NCI-H146 (cell line): ENCODE results near the gene BCAR1.
"Not testable (repeated sequence)": the region's sequence is repeated elsewhere in the genome, so short reads cannot be mapped to it uniquely, and the experiment has no call there.

Experiments
- DNase-seq: peaks from one replicate; lab custom pipeline; 2025; lab: John Stamatoyannopoulos, UW

The BCAR1 gene

DNA sequence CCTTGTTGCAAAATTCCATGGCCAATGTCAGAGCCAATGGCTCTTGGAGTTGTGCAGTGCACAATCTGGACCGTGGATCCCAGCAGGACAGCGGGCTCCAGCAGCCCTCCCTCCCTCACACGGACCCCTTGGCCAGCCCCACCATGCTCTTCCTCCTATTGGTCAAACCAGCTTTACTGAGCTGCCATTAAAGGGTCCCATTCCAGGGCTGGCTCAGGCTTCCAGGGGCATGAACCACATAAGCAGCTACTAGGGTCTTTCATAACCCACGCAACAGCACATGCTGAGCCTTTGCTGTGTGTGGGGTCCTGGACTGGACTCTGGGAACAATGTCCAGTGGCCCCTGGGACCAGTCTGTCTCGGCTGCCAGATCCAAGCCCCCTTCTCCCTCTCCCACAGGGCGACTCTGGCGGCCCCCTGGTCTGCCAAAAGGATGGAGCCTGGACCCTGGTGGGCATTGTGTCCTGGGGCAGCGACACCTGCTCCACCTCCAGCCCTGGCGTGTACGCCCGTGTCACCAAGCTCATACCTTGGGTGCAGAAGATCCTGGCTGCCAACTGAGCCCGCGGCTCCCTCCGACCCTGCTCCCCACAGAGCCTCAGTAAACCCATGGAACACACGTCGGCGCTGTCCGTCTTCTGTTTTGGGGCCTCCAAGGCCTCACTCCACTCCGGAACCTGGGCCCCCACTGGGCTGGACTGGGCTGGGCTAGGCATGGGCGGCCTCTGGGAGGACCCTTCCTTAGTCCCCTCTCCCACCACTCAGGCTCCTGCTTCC is 26.9 kb downstream of the BCAR1 start:
- no peak for DNase-seq

DNA sequence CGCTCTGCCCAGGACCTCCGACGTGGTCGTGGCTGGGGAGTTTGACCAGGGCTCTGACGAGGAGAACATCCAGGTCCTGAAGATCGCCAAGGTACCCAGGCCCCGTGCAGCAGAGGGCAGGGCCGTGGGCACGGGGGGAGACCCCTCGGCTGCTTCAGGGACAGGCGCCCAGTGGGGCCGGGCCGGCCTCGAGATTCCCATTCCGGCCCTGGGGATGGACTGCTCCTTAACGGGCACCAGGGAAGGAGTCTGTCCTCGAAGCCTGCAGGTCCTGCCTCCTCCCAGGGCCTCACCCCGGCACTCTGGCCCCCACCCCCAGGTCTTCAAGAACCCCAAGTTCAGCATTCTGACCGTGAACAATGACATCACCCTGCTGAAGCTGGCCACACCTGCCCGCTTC is 28.3 kb downstream of the BCAR1 start:
- DNase-seq, result not testable (repeated sequence)

DNA sequence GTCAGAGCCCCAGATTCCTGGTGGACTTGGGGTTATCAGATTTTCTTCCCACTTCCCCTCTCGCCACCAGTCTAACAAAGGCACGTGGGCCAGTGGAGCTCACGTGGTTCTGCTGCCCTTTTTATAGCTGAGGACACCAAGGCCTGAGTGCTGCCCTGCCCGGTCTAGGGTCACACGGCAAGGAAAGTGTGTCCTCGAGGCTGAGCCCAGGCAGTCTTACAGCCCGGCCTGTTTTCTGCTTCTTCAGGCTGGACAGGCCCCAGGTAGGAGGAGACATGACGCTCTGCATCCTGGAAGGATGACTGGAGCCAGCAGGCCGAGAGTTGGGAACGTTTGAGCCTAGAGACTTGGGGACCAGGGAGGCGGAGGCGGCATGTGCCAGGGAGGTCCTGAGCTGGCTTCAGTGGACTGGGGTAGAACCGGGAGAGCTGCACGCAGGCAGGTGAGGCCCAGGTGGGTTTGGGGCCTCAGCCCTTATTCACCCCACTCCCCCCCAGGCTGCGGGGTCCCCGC is 29.1 kb downstream of the BCAR1 start:
- no peak for DNase-seq

DNA sequence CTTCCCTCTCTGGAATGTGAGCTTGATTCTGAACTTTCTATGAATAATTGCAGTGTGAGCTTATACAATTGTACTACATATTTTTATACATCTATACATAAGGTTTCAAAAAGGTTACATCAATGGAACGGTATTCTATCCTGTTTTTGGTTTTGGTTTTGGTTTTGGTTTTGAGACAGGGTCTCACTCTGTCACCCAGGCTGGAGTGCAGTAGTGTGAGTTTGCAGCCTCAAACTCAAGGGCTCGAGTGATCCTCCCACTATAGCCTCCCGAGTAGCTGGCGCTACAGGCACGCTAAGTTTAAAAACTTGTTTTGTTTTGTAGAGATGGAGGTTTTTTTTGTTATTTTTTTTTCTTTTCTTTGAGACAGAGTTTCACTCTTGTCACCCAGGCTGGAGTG is 31.6 kb downstream of the BCAR1 start:
- no peak for DNase-seq

DNA sequence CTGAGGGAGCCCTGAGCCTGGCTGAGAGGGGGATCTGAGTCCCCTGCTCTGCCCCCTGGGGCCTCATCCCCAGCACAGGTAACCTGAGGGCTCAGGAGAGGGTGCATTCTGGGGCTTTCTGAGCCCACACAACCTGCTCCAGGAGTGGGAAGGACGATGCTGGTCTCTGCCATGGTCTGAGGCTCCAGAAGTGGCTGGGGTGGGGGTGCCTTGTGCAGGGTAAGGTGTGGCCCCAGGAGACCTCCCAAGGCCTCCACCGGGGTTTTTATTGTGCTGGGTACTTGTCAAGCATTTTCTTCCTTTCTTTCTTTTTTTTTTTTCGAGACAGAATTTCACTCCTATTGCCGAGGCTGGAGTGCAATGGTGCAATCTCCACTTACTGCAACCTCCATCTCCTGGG is 32.3 kb downstream of the BCAR1 start:
- no peak for DNase-seq

DNA sequence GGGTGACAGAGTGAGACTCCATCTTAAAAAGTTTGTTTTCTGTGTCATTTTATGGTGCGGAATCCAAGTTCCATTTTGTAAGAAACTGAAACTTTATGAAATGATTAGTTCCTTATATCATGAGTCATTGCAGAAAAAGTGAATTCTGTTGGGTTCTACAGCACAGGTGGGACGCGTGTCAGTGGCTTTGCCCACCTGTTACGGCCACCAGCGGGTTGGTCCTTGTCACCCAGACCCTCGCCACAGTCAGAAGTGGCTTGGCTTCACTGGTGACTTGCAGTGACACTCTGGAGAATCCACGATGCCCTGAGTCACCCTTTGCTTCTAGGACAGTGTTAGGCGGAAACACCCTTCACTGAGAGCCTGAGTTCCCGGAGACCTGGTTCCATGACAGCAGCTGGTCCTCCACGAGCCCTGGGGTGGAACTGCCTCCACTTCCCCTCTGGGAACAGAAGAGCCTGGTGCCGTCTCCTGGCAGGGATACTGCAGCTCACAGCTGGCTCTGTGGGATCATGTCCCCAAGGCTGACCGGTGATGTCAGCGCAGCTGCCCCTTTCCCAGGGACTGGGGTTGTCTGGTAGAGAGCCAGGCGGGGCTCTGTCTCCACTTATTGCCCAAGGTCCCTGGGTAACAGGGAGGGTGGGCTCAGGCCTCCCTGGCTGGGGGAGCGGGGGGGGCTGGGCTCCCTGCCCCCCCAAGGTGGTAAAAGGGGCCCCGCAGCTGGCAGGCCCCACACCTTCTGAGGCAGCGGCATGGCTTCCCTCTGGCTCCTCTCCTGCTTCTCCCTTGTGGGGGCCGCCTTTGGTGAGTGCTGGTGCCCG is 33.0 kb downstream of the BCAR1 start, which contains the start of gene CTRB1:
Gene CTRB1 (plus strand): TSS at position 733 of the 821 bp plus-strand sequence. CDS start 20 bp downstream, at position 753.
- no peak for DNase-seq

DNA sequence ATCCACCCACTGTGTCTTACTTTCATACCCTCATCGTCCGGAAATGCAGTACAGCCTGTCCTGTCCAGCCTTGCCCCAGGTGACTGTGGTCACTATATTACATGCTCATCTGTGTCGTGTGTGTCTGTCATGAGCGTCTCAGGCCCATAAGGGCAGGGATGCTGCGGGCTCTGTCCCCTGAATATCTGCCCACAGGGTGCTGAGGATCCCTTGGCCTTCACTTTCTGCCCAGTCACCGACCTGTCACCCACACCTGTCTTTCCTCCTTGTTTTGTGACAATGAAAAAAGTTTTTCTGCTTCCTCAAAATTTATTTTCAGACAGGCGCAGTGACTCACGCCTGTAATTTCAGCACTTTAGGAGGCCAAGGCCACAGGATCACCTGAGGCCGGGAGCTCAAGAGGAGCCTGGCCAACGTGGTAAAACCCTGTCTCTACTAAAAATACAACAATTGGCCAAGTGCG is 34.0 kb downstream of the BCAR1 start:
- no peak for DNase-seq

DNA sequence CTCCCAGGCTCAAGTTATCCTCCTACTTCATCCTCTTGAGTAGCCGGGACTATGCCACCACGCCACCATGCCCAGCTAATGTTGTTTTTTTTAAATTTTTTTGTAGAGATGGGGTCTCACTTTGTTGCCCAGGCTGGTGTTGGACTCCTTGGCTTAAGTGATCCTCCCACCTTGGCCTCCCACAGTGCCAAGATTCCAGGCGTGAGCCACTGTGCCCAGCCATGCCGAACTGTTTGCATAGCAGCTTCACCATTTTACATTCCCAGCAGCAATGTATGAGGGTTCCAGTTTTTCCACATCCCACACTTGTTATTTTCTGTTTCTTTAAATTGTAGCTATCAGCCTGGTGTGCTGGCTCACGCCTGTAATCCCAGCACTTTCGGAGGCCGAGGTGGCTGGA is 34.8 kb downstream of the BCAR1 start:
- no peak for DNase-seq

DNA sequence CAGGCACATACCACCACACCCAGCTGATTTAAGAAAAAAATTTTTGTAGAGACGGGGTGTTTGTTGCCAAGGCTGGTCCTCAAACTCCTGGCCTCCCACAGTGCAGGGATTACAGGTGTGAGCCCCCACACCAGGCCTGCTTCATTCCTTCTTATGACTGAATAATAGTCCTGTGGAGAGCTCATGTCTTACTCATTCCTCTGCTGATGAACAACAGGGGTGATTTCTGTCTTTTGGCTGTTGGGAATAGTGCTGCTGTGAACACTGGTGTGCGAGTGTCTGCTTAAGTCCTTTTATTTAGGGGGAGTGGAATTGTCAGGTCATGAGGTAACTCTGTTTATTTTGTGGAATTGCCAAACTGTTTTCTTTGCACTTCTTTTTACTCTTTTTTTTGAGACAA is 35.3 kb downstream of the BCAR1 start:
- DNase-seq, result no peak

DNA sequence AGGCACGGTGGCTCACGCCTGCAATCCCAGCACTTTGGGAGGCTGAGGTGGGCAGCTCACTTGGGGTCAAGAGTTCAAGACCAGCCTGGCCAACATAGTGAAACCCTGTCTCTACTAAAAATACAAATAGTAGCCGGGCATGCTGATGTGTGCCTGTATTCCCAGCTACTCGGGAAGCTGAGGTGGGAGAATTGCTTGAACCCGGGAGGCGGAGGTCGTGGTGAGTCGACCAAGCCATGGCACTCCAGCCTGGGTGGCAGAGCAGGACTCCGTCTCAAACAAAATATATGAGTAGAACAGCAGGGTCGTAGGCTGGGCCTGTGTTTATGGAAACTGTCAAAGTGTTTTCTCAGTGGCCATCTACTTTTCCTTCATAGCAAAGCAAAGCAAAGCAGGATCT is 40.1 kb downstream of the BCAR1 start:
- not testable (repeated sequence) for DNase-seq

DNA sequence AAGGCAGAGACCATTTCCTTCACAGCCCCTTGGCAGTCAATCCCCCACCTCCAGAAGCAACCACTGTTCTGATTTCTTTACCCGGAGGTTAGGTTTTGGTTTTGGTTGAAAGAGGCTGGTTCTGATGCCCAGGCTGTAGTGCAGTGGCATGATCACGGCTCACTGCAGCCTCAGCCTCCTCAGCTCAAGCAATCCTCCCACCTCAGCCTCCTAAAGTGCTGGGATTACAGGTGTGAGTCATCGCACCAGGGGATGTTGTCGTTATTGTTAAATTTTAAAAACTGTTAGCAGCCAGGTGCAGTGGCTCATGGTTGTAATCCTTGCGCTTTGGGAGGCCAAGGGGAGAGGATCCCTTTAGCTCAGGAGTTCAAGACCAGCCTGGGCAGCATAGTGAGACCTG is 41.5 kb downstream of the BCAR1 start:
- no peak for DNase-seq

DNA sequence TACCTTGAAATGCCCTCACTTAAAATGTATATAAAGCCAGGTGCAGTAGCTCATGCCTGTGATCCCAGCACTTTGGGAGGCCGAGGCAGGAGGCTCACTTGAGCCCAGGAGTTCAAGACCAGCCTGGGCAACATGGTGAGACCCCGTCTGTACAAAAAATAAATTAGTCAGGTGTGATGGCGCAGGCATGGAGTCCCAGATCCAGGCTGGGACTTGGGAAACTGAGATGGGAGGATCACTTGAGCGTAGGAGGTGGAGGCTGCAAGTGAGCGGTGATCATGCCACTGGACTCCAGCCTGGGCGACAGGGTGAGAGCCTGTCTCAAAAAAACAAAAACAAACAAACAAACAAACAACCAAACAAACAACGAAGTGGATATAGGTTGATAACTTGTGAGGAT is 41.9 kb downstream of the BCAR1 start:
- not testable (repeated sequence) for DNase-seq

DNA sequence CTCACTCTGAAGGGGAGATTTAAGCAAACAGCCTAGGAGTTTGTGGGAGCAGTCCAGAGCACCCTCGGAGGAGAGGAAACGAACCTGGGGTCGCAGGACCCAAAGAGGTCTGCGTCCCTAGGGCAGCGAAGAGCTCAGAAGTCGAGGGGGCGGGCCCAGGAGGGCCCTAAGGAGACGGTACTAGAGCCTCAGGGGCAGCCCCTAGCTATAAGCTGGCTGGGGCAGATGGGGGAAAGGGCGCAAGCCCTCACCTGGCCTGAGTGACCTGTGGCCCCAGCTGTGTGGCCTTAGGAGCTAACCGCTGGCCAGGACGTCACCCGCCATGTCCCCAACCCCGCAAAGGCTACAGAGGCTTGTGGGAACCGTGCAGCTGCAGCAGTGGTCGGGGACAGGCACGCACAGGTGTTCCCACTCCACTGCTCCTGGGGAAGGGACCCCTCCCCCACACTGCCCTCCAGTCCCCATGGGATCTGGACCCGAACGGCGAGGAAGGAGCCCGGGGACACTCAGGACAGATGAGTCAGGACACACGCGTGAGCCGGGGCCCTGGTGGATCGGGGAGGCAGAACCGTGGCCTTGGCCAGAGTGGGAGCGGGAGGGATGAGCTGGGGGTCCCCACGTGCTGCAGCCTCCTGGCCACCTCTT is 42.4 kb downstream of the BCAR1 start:
- DNase-seq, result no peak

DNA sequence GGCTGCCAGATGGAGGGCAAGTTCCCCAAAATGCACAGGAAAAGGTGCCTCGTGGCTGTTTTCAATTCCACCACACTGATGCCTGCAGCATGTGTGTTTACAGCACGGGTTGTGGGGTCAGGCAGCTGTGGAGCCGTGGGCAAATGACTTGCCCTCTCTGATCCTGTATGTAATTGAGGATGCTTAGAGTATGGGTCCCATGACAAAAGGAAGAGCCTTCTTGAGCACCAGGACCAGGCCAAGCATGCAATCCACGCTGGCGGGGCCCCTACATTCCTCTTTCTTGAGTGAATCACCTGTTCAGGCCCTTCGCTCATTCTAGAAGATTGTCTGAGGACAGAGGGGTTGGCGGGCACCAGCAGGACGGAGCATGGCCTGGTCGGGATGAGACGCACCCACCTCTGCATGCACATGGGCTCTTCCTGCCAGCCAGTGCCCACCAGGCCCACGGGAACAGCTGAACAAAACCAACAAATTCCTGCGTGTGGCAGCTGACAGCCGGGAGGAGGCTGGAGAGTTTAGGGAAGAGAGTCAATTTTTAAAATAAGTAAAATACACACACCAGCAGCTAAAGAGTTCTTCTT is 43.1 kb downstream of the BCAR1 start:
- DNase-seq, result no peak

DNA sequence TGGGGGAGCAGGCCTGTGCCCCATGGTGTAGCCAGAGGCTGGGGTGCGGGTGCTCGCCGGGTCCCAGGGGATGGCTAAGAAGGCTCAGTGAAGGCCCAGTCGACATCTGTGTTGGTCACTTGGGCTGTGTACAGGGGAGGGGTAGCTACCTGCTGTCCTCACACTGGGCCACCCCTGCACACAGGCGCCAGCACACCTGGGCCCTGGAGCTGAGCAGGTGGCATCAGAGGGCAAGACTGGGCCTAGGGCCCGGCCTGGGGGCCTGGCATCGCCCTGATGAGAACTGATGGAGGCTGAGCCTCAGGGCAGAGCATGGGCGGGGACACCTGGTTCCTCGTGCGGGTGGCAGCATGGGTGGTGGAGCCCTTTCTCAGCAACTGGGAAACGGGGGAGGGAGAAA is 43.6 kb downstream of the BCAR1 start:
- DNase-seq, result no peak

DNA sequence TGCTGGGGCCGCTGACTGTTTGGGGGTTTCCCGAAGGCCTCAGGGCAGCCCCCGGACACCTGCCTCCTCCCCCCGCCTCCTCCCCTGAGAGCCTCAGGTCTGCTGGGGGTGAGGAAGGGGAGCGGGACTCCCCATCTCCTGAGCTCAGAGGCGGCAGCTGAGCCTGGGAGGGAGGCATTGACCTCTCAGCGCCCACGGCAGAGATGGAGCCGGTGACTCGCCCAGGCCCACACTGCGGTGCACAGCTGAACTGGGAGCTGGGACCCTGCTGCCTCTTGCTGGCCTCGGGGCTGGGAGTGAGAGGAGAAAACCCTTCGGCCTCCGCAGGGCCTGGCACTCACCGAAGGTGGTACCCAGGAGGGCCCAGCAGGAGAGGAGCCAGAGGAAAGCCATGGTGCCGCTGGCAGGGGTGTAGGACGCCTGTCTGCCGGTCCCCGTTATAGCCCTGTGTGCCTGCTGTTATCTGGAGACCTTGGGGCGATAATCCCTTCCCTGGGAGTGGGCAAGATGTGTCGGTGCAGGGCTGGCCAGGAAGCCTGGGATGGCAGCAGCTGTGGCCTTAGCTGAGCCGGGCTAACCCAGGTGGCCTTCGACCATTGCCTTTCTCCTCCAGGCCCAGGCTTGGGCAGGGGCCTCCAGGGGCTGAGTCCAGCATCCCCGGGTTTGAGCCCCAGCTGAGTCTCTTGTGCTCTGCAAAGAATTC is 44.5 kb downstream of the BCAR1 start, which contains the start of gene CTRB2:
Gene CTRB2 (minus strand): TSS at position 413 of the 703 bp plus-strand sequence. CDS start 20 bp downstream, at position 393.
- no peak for DNase-seq

DNA sequence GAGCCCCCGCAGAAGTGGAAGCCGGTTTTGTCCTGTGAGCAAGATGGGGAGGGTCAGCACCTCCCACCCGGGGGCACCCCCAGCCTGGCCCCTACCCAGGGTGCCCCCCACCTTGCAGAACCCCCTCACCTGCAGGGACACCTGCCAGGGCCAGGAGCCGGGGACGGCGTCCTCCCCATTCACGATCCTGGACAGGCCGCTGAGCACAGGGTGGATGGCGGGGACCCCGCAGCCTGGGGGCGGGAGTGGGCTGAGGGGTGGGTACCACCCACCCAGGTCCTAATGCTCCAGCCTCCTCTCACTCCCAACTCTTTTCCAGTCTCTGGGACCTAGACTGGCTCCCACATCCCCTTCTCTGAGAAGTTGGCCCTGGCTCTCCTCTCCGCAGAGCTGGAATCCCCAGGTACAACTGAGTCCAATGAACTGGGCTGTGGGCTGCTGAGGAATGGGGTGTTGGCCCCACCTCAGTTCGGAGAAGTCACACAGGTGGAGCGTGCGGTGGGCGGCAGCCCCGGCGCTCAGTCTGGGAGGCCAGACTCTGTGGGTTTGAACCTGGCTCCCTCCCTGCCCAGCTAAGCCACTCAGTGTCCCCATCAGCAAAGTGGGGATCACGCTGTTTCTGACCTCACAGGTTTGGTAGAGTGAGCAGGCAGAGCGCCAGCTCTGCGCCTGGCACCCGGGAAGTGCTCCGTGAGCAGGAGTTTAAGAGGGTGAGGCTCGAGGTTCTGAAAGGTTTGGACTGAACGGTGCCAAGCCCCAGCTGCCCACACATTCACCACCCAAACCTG is 45.3 kb downstream of the BCAR1 start:
- not testable (repeated sequence) for DNase-seq

DNA sequence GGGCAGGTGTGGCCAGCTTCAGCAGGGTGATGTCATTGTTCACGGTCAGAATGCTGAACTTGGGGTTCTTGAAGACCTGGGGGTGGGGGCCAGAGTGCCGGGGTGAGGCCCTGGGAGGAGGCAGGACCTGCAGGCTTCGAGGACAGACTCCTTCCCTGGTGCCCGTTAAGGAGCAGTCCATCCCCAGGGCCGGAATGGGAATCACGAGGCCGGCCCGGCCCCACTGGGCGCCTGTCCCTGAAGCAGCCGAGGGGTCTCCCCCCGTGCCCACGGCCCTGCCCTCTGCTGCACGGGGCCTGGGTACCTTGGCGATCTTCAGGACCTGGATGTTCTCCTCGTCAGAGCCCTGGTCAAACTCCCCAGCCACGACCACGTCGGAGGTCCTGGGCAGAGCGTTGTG is 46.0 kb downstream of the BCAR1 start:
- DNase-seq, result not testable (repeated sequence)

DNA sequence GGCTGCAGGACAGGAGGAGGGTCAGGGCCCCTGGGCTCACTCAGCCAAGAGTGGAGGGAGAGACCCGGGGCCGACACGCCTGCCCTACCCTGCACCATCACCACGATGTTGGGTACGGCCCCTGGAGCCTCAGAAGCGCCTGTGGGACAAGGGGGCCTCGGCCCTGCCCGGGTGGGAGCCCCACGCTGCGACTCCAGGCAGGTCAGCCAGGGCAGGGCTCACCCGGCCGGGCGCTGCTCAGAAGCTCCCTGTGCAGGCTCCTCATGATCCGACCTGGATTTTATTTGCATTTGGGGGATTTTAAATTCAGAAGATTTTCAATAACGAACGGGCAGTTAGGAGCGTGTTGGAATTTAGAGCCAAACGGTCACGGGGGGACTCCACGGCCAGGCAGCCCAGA is 46.5 kb downstream of the BCAR1 start:
- DNase-seq, result not testable (repeated sequence)

DNA sequence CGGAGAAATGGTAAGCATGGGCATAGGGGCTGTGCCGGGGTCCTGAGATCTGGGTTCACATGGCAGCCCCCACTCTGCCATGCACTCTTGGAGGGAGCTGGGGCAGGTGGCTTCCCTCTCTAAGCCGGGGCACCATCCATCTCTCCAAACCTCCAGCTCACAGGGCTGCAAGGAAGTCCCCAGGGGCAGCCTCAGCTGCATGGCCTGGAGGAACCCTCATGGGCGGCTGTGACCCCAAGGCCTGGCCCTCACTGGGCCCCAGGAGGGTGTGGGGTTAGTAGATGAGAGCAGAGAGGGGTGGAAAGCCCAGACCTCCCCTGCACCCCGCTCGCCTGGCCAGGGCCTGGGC is 47.0 kb downstream of the BCAR1 start:
- no peak for DNase-seq
